Mesothelial cell of epicardium (in vitro differentiated cells): Measurements from ENCODE around the gene RHOF. TPM values are rescaled to one million over a fixed set of nuclear protein-coding genes. Genes with fewer than 3 reads are reported as not detected.

Experiments
- DNase-seq, 2 experiments: peaks; one replicate each; pipeline ENCODE4 v3.0.0; 2021; ENCODE audit warnings: low spot score in 2 of 2; ENCODE audit not compliant: unreplicated experiment in 2 of 2
- H3K27ac Mint-ChIP-seq: 2 replicates; pipeline ENCODE4 v1.8.0; 2021; ENCODE audit warnings: mixed read lengths
- H3K27me3 Mint-ChIP-seq: 2 replicates; pipeline ENCODE4 v1.8.0; 2021; ENCODE audit warnings: low read depth, mixed read lengths
- H3K36me3 Mint-ChIP-seq: 2 replicates; pipeline ENCODE4 v1.8.0; 2021; ENCODE audit warnings: mixed read lengths
- H3K4me1 Mint-ChIP-seq: 2 replicates; pipeline ENCODE4 v1.8.0; 2021; ENCODE audit warnings: mixed read lengths
- H3K4me3 Mint-ChIP-seq: 2 replicates; pipeline ENCODE4 v1.8.0; 2021; ENCODE audit warnings: mild to moderate bottlenecking, moderate library complexity, mixed read lengths
- H3K9me3 Mint-ChIP-seq: 2 replicates; pipeline ENCODE4 v1.8.0; 2021; ENCODE audit warnings: mixed read lengths
- CTCF ChIP-seq: fragments of 200-600 bp; sonication (generic); IDR thresholded peaks from one replicate; pipeline ENCODE4 v1.5.0; 2021; ENCODE audit warnings: antibody characterized with exemption; ENCODE audit not compliant: unreplicated experiment
- total RNA-seq: library from RNA; stranded (reverse); gene quantifications from 3 replicates; pipeline ENCODE4 v1.2.1, GENCODE V29; 2021

The RHOF gene
- total RNA-seq, 1 donor from 2014 or later: 37.8 TPM

GRCh38 chr12:121812320-121812871, 18.9 kb upstream of the RHOF start:
- Mint-ChIP-seq H3K4me3 (peak overlapping the region; percentile 78), H3K9me3 (no peaks in the 10 kb centered on the region), H3K36me3 (peaks cover 23% of the 10 kb centered on the region), H3K27me3 (no peaks in the 10 kb centered on the region), H3K4me1 (peaks cover 26% of the 10 kb centered on the region), H3K27ac (peak overlapping the region; percentile 87)
- TF ChIP-seq CTCF: peak; percentile 71
- peak in 1 of 2 experiments; percentile 80 for DNase-seq

DNA sequence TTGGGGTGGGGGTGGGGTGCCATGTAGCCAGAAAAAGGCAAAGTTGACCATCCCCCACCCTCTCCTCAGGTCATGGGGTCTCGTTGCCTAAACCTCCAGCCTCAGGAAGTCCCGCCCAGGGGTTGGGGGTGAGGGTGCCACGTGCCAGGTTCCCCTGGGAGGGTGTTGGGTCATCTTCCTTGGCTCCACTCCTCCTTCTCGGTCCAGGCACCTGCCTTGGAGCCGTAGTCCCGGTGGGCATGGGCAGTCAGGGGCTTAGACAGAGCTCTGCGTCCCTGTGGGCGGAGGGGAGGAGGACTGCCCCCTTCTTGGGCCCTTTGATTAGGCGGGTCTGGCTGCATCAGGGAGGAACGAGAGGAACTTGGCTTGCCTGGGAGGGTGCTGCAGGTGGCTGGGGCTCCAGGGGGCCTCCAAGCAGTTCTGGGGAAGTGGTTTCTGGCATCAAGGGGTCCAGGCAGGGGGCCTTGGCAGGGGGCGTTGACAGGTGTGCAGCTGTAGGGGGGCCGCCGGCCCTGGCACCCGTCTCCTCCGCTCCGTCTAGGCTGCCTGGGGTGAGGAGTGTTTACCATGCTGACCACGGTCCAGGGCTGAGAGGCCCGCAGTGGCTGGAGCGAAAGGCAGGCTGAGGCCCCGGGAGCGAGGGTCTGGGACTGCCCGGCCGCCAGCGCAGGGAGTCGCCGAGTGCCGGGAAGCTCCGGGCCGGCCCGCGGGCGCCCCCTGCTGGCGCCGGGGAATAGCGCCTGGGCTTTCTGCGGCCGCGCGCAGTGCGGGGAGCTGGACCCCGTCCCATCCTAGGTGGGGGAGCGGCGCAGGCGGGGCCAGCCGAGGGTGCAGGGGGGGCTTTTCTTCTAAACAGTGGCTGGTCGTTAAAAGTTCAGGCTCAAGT, 18.2 kb upstream of the RHOF start:
- Mint-ChIP-seq H3K9me3 (no peaks in the 10 kb centered on the region), H3K27me3 (no peaks in the 10 kb centered on the region), H3K36me3 (peaks cover 22% of the 10 kb centered on the region), H3K27ac (peak overlapping the region; percentile 87), H3K4me1 (peaks cover 28% of the 10 kb centered on the region), H3K4me3 (peak overlapping the region; percentile 78)
- TF ChIP-seq CTCF: peak; percentile 99
- peak; percentile 77 to 90 for DNase-seq

GRCh38 chr12:121810833-121811433, 17.4 kb upstream of the RHOF start:
- peaks cover 17% of the 10 kb centered on the region for H3K36me3 Mint-ChIP-seq
- H3K4me1 Mint-ChIP-seq: peaks cover 35% of the 10 kb centered on the region
- no peak for DNase-seq
- H3K27ac Mint-ChIP-seq: peak overlapping the region; percentile 20
- H3K4me3 Mint-ChIP-seq: peak overlapping the region; percentile 78
- H3K27me3 Mint-ChIP-seq: no peaks in the 10 kb centered on the region
- no peaks in the 10 kb centered on the region for H3K9me3 Mint-ChIP-seq
- TF ChIP-seq CTCF: no peak

GRCh38 chr12:121810234-121810817, 16.8 kb upstream of the RHOF start:
- no peak overlapping the region for H3K4me3 Mint-ChIP-seq
- no peaks in the 10 kb centered on the region for H3K27me3 Mint-ChIP-seq
- no peak for TF ChIP-seq CTCF
- no peaks in the 10 kb centered on the region for H3K9me3 Mint-ChIP-seq
- no peak for DNase-seq
- H3K4me1 Mint-ChIP-seq: peaks cover 39% of the 10 kb centered on the region
- no peak overlapping the region for H3K27ac Mint-ChIP-seq
- peaks cover 15% of the 10 kb centered on the region for H3K36me3 Mint-ChIP-seq

DNA sequence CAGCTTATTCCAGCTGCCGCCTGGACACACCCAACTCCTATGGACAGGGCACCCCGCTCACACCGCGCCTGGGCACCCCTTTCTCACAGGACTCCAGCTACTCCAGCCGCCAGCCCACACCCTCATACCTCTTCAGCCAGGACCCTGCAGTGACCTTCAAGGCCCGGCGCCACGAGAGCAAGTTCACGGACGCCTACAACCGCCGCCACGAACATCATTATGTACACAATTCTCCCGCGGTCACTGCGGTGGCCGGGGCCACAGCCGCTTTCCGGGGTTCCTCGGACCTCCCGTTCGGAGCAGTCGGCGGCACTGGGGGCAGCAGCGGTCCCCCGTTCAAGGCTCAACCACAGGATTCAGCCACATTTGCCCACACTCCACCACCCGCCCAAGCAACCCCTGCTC, 16.2 kb upstream of the RHOF start:
- DNase-seq: no peak
- Mint-ChIP-seq H3K9me3 (no peaks in the 10 kb centered on the region), H3K4me3 (no peak overlapping the region), H3K36me3 (peaks cover 14% of the 10 kb centered on the region), H3K27ac (no peak overlapping the region), H3K4me1 (peaks cover 41% of the 10 kb centered on the region), H3K27me3 (no peaks in the 10 kb centered on the region)
- no peak for TF ChIP-seq CTCF
